ENCODE data around the gene COG1. TPM values are rescaled to one million over a fixed set of nuclear protein-coding genes. Genes with fewer than 3 reads are reported as not detected.

The COG1 gene
- total RNA-seq, 1 experiment from 2014 or later: 25.3 TPM

DNA sequence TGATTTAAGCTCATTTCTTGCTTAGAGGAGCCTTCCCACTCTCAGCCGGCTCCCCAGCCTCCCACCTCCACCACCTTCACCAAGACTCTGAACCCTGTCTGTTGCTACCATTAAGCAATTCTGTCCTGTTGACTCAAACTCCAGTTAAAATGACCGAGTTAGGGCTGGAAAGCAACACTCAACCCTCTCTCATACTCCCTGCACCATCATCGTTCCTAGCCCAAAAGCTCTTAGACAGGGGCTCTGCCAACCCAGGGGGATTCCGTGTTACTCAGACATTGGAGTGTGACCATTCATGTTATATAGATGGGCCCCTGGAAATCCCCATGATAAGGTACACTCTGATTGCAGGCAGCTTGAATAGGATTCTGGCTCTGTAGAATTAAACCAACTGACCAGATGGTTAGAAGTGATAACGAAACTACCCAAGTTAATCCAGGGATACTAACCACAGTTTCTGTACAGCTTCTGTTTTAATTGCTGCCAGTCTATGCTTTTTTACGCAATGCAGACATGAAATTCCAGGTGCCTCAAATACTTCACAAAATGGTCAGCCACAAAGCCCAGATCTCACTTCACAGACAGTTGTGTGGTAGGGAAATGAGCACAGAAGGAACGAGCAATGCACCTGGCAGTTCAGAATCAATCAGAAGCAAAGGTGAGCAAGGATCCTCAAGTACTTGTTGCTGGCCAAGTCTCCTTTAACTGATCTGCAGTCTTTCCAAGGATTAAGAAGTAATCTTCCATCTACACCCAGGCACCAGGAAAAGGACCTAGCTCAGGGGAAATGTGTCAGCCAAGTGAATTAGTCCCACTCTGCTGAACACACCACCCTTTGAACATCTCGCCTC lies 25.9 kb upstream of the COG1 start:
- DNase-seq (ENCODE audit: low read depth): no peak

DNA sequence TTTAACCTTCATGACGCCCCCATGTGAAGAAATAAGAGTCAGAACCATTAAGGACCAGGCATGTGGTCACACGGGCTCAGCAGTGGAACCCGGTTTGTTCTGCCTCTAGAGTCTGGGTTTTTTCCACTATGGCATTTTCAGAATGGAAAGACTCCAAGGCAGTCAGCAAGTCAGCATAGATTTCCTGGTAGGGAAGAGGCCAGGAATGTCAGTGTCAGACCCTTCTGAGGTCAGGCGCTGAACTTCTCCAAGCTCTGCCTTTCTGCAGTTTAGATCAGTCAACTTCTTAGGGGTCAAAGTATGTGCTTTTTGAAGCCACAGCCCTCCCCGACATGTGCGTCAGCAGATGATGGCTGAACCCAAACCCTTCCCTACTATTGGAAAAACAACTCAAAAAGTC lies 24.2 kb upstream of the COG1 start:
- no peak for DNase-seq (ENCODE audit: low read depth)

DNA sequence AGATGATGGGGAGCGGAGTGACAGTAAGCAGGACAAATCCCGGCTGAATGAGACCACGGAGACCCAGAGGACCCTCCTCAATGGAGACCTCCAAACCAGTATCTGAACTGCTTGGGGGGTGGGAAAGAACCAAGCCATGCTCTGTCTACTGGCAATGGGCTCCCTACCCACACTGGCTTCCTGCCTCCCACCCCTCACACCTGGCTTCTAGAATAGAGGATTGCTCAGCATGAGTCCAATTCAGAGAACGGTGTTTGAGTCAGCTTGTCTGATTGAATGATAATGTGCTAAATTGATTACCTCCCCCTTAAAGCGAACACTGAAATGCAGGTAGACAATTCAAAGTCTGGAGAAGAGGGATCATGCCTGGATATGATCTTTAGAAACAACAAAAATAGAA lies 22.5 kb upstream of the COG1 start:
- no peak for DNase-seq (ENCODE audit: low read depth)

DNA sequence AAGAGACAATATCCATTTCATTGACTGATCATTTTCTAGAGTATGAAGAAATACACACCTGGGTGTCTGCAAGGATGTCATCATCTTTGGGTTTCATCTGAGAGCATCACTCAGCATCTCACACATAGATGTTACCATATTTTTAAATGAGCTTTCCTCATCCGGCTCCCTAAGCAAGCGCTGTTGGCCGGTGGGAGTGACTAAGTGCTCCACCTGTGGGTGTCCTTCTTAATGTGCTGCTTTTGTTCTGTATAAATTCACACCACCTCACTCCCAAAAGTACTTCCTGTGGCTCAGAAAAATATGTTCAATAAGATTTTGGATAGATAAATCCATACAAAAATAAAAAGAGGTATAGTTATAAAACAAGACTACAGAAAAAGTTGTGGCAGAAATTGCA lies 20.6 kb upstream of the COG1 start:
- peak; percentile 41 for DNase-seq (ENCODE audit: low read depth)

DNA sequence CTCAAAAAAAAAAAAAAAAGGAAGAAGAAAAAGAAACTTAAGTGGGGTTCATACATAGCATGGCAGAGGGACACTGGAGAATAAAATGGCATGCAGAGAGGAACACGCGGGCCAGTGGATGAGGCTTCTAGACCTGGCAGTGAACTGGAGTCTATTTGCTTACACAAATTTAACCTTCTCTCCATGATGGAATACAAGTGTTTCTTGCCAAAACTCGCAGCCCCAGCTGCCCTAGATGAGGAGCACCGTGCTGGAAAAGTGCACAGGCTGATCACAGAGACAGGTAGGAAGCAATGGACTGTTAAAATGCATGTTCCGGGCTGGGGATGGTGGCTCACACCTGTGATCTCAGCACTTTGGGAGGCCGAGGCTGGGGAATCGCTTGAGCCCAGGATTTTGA lies 18.7 kb upstream of the COG1 start:
- no peak for DNase-seq (ENCODE audit: low read depth)

DNA sequence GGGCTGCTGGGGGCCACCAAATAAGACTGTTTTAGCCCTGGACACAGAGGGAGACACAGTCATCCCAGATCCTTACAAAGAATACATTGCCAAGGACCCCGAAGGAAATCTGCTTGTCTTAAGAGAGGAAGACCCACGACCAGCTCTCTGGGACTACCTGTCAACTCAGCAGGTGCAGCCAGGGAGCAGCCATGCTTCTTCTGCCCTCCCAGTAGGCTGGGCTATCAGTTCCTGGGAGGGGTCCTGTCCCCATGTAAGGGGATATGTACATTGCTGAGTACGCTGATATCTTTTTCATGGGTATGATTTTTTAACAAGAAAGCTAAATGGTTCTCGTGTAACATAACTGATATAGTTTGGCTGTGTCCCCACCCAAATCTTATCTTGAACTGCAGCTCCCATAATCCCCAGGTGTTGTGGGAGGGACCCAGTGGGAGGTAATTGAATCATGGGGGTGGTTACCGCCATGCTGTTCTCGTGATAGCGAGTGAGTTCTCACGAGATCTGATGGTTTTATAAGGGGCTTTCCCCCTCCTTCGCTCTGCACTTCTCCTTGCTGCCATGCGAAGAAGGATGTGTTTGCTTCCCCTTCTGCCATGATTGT lies 16.8 kb upstream of the COG1 start:
- no peak for DNase-seq (ENCODE audit: low read depth)

DNA sequence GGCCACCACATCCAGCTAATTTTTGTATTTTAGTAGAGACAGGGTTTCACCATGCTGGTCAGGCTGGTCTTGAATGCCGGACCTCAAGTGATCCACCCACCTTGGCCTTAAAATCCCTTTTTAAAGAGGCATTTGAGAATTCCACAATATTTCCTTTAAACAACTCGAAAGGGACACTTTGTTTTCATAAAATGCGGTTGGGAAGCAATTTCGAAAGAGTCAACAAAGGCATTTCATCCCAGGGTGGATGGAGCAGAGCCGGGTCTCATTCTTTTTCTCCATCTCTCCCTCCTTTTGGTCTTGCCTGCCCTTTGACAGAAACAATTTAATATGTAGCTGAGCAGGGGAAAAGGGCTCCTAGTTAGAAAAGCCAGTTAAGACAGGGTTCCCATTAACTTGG lies 13.5 kb upstream of the COG1 start:
- DNase-seq (ENCODE audit: low read depth): no peak

DNA sequence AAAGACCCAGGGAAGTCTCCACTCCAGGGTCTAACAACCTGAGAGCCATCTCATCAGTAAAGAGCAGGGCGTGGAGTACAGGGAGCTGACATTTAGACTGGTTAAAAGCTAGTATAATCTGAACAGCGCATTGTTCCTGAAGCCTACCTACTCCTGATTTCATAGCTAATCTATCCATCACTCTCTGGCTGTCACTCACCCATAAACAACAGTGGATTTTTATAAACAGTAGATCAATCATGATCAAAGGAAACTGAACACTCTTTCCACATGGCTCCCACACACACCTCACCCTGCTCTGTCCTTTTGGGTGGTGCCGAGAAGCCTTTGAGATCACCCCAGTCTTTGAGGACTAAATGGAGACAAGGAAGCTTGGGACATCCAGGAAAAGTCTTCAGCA lies 13.0 kb upstream of the COG1 start:
- no peak for DNase-seq (ENCODE audit: low read depth)

DNA sequence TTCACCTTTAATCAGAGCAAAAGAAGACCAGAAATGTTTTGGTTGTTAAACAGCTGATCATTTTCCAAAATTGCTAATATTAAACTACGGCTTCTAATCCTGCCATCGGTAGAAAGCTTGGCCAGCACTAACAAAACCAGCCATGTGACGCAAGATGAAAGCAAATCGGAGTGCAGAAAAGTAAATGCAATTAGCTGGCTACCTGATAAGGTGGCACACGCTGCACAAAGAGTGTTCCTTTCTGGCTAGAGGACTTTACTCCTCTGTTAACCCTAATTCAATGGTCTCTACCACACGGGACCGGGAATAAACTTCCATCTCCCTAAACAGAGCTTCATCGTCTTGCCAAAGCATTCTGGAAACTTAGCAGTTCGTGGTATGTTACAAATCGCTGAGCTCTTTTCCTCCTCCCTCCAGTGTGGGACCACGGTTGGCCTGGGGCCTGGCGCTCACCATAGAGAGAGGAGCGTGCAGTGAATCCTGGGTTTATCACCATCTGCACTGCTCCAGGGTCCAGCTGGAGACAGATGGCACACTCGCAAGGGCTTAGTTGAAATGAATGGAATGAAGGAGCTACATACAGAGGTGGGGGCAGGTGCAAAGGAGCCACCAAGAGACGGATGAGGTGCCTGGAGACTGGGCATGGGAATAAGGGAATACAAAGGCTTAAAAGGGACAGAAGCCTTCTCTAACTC lies 10.1 kb upstream of the COG1 start:
- no peak for DNase-seq (ENCODE audit: low read depth)

DNA sequence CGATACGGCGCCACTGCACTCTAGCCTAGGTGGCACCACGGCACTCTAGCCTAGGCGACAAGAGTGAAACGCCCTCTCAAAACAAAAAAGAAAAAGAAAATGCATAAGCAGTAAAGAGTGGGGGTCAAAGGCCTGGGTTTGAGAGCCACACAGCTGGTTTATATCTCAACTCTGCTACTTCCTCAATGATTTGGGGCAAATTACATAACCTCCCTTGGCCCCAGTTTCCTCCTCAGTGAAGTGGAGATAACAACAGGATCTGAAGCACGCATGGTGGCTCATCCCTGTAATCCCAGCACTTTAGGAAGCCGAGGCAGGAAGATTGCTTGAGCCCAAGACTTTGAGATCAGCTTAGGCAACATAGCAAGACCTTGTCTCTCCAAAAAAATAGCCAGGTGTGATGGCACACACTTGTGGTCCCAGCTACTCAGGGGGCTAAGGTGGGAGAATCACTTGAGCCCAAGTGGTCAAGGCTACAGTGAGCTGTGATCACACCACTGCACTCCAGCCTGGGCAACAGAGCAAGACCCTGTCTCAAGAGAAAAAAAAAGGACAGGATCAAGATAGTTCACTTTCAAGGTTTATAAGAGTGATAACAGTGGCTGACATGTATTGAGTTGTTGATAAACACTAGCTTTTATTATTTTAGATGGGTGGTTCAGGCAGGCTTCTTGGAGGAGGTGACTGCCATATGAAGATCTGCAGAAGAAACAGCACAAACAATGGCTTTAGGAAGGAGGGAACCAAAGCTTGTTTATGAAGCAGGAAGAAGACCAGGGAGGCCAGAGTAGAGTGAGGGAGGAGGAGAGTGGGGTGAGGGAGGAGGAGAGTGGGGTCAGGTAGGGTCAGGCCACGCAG lies 8.5 kb upstream of the COG1 start:
- no peak for DNase-seq (ENCODE audit: low read depth)

DNA sequence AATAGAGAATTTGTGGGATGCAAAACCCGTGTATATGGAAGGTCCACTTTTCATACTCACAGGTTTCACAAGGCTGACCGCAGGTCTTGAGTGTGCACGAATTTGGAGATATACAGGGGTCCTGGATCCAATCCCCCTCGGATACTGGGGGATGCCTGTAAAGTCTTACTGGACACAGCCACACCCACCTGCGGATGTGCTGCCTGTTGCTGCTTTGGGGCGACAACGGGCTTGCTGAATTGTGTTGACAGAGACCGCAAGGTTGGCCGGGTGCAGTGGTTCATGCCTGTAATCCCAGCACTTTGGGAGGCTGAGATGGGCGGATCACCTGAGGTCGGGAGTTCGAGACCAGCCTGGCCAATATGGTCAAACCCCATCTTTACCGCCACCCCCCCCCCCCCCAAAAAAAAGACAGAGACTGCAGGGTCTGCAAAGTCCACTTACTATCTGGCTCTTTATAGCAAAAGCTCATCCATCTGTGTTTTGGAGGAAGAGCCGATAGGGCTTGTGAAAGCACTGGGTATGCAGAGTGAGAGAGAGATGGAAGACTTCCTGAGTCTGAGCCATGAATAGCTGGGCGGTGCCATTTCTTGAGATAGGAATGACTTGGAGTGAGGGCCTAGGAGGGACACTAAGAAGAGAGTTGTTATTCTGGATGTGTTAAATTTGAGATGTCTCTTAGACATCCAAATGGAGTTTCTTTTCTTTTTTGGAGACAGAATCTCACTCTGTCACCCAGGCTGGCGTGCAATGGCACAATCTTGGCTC lies 6.4 kb upstream of the COG1 start:
- no peak for DNase-seq (ENCODE audit: low read depth)

DNA sequence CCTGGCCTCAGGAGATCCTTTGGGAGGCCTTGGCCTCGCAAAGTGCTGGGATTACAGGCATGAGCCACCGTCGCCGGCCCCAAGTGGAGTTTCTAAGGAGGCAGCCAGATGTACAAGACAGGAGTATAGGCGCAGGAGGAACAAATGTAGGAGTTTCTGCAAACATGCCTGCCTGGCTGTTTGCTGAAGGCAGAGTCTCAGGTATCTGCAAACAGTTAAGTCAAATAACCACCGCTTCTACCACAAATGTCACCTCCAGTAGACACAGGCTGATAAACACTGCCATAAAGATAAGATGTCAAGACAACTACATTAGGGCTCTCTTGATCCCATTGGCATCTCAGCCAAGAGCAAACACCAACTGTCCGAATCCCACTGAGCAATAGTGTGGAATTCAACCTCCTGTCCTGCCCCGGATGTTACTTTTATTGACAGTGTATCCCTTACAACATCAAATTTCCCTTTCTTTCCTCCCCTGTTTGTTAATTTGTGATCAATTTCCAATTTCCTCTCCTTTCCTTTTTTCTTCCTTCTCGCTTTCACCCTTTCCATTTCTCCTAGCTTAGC lies 5.6 kb upstream of the COG1 start:
- DNase-seq (ENCODE audit: low read depth): no peak

DNA sequence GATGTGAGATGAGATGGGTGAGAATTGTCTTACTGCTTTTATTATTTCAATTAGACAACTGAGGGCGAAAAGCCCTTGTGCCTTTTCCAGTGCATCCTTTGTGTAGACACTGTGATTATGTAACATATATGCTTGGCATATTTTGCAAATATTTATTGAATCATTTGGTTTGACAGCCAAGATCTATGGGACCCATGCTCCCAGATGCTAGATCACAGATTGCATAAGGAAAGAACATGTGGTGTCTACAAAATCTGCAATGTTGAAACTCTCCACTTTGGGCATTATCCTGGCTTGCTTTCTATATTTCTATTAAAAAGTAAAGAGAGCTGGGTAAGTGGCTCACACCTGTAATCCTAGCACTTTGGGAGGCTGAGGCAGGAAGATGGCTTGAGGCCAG lies 4.8 kb upstream of the COG1 start:
- no peak for DNase-seq (ENCODE audit: low read depth)

DNA sequence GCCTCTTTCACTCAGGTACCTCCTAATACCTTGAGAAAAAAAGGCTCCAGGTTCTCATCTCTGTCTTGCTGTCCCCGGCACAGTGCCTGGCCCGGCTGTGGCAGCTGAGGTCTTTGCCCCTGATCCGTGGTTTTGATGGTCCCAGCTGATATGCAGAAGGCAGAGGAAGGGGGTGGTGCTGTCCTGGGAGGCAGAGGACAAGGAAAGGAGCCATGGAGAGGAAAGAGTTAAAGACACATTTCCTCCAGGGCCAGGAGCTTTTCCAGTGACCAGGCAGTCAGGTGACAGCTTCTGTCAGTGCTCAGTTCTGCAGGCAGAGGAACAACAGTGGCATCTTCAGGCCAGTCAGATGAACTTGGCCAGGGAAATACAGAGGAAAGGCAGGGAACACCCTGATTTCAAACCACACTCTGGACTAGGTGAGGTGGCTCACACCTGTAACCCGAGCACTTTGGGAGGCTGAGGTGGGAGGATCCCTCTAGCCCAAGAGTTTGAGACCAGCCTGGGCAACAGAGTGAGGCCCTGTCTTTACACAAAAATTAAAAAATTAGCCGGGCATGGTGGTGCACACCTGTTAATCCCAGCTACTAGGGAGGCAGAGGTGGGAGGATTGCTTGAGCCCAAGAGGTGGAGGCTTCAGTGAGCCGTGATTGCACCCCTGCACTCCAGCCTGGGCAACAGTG lies 3.3 kb upstream of the COG1 start:
- peak; percentile 30 for DNase-seq (ENCODE audit: low read depth)

DNA sequence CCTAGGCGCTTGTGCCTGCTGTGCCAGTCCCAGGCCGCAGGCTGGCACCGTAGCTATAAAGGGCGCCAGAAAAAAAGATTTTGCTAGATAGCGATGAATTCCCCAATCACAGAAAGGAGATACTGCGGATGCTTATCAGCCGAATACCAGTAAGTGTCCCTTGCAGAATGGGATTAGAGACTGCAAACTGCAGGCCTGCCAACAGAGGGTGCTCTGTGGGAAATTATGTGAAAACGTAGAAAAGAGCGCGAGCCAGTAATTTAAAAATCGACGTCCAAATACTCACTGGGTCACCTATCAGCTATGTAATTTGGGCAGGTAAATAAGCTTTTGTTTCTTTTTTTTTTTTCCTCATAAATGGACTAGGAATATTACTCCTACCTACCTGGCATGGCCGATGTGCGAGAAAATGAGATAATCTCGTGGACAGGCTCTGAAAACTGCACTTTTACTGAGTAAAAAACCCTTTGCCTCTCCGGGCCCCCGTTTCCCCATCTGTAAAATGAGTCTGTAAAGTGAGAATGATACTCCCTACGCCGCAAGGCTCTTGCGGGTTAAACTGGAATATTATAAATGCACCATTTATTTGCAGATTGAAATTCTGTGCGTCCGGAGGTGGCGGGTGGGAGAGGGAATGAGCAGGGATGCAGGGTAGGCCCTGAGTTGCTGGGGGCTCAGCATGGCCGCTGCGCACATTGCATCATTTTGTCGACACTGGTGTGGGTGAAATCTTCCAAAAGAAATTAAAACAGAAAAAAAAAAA lies 1.2 kb upstream of the COG1 start:
- DNase-seq (ENCODE audit: low read depth): peak; percentile 72

DNA sequence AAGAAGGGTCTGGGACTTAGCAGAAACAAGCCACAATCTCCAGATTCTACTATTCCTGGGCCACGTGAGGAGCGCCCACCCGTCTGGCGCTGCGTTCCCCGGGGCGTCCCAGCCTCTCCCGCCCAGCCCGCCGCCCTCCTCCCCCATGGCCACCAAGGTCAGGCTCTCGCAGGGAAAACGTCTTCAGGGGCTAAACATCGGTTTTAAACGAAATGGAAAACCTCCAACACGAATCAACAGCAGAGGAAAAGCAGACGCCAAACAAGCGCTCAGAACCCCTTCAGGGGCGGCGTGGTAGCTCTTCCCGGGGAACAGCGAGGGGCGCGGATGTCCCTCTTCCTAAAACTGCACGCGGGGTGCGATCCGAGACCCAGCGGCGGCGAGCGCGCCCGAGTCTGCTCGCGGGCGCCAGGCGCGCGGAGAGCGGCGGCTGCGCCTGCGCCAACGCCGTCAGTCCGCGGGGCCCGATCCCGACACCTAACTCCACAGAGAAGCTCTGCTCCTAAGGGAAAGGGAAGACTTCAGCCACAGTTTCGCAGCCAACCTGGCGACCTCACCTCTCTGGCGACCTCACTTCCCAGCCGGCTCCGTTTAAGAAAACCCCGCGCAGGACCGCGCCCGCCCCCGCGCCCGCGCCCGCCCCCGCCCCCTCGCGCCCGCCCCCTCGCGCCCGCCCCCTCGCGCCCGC lies 505 bp upstream of the COG1 start:
- DNase-seq (ENCODE audit: low read depth): peak; percentile 66

DNA sequence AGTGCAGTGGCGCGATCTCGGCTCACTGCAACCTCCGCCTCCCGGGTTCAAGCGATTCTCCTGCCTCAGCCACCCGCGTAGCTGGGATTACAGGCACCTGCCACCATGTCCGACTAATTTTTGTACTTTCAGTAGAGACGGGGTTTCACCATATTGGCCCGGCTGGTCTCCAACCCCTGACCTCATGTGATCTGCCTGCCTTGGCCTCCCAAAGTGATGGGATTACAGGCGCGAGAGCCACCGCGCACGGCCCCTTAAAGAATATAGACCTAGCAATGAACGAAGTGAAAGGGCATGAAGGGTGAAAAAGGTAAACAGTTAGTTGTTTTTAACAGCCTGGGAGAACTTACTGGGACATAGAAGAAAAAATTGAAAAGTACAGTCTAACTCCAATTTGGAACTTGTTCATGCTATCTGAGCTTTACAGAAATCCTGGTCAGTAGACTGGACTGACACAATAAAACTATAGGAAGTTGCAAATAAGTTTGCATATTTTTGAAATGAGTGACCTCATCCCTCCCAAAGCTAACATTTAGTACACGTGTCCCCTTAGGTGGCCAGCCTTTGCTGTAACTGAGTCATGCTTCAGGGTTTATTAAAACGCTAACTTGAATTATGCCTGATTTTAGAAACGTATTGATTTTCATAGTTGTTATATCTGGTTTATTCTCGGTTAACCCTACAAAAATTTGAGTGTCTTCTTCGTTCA lies 1.8 kb downstream of the COG1 start:
- DNase-seq (ENCODE audit: low read depth): peak; percentile 53

DNA sequence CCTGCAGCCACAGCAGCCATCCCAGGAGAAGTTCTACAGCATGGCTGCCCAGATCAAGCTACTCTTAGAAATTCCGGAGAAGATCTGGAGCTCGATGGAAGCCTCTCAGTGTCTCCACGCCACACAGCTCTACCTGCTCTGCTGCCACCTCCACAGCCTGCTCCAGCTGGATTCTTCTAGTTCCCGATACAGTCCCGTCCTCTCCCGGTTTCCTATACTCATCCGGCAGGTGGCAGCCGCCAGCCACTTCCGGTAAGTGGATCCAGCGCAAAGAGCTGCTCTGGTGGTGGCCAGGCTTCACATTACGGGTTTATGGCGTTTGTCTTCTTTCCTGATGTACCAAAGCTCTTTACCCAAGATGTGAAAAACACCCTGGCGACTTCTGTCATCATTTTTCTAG lies 3.6 kb downstream of the COG1 start:
- no peak for DNase-seq (ENCODE audit: low read depth)

All from LHCN-M2 (cell line).